K562 (cell line): ENCODE results near the gene OXLD1. TPM values are rescaled to one million over a fixed set of nuclear protein-coding genes. Genes with fewer than 3 reads are reported as not detected.

Experiments
- C11orf30 ChIP-seq: fragments of 450-650 bp; IDR thresholded peaks from 2 replicates; pipeline ENCODE4 v1.6.1; 2016; ENCODE audit warnings: low read depth, mild to moderate bottlenecking
- CSDE1 ChIP-seq, 2 experiments: fragments of 450-650 bp; IDR thresholded peaks; 2 replicates each; pipeline ENCODE4 v1.6.1; 2016; ENCODE audit warnings: mild to moderate bottlenecking in 1 of 2
- CTCFL ChIP-seq: IDR thresholded peaks from 2 replicates; pipeline ENCODE4 v1.6.1; 2011; ENCODE audit warnings: borderline replicate concordance, low read depth, mild to moderate bottlenecking, moderate library complexity, low read length; ENCODE audit not compliant: insufficient read depth, poor library complexity, severe bottlenecking
- LEF1 ChIP-seq: fragments of 450-650 bp; IDR thresholded peaks from 2 replicates; pipeline ENCODE4 v1.6.1; 2016; ENCODE audit warnings: mild to moderate bottlenecking
- POLR2B ChIP-seq: fragments of 450-650 bp; IDR thresholded peaks from 2 replicates; pipeline ENCODE4 v1.6.1; 2018; ENCODE audit warnings: low read depth; ENCODE audit not compliant: partially characterized antibody
- POLR2G ChIP-seq: fragments of 200-400 bp; formaldehyde crosslinking; IDR thresholded peaks from 2 replicates; pipeline ENCODE4 v1.6.1; 2017; ENCODE audit warnings: low read depth, mild to moderate bottlenecking, antibody characterized with exemption, low read length, moderate library complexity
- TAF1 ChIP-seq: IDR thresholded peaks from 2 replicates; pipeline ENCODE4 v1.6.1; 2011; ENCODE audit warnings: mild to moderate bottlenecking, low read length, moderate library complexity; ENCODE audit not compliant: insufficient read depth, control insufficient read depth, severe bottlenecking; ENCODE audit errors: extremely low read depth
- YY1 ChIP-seq, 3 experiments: IDR thresholded peaks; 2 replicates each; pipeline ENCODE4 v1.6.1; 2011; ENCODE audit warnings: low read length in 2 of 3, mild to moderate bottlenecking in 2 of 3, moderate library complexity in 2 of 3, borderline replicate concordance in 1 of 3, control low read depth in 1 of 3, low read depth in 1 of 3; ENCODE audit not compliant: insufficient read depth in 3 of 3, insufficient replicate concordance in 2 of 3, control insufficient read depth in 1 of 3, insufficient read length in 1 of 3; ENCODE audit errors: extremely low read depth in 1 of 3
- ZBTB43 ChIP-seq: sonication (generic); formaldehyde crosslinking; IDR thresholded peaks from 2 replicates; pipeline ENCODE4 v1.8.0; 2023; ENCODE audit warnings: mild to moderate bottlenecking, missing genetic modification reagents
- ZBTB7A ChIP-seq: IDR thresholded peaks from 2 replicates; pipeline ENCODE4 v1.6.1; 2011; ENCODE audit warnings: low read depth, mild to moderate bottlenecking, low read length, moderate library complexity, borderline replicate concordance; ENCODE audit not compliant: control insufficient read depth
- ZNF197 ChIP-seq: fragments of 200-800 bp; sonication (Bioruptor generic); IDR thresholded peaks from 2 replicates; pipeline ENCODE4 v1.6.1; 2016; ENCODE audit warnings: low read depth, missing genetic modification characterization, missing compliant biosample characterization
- ZNF511 ChIP-seq: sonication (generic); formaldehyde crosslinking; IDR thresholded peaks from 2 replicates; pipeline ENCODE4 v1.8.0; 2022; ENCODE audit warnings: mild to moderate bottlenecking, missing genetic modification reagents
- ZNF561 ChIP-seq: fragments of 450-650 bp; formaldehyde crosslinking; conservative IDR thresholded peaks from 2 replicates; pipeline ENCODE4 v1.4.0; 2020; ENCODE audit warnings: mild to moderate bottlenecking, moderate library complexity
- polyA plus RNA-seq, 8 experiments: library from polyadenylated mRNA; depleted of rRNA in 4 of 8; stranded (reverse) in 5 of 8; unstranded in 3 of 8; fragments of >200 nt; fragmentation: Nextera tagmentation in 2 of 8; fragmentation: Illumina TruSeq in 1 of 8; extraction: Ambion mirVana in 2 of 8; extraction: Trizol in 1 of 8; gene quantifications; 2 replicates each; pipeline versions ENCODE4 v1.2.1 to v1.2.3, GENCODE V29; 2011 to 2014; ENCODE audit warnings: inconsistent platforms in 1 of 8, missing spikeins in 1 of 8
- total RNA-seq, 7 experiments: library from RNA; depleted of rRNA in 6 of 7; stranded (reverse); fragments of >200 nt in 6 of 7; fragmentation: Illumina TruSeq in 2 of 7; extraction: Trizol in 2 of 7; gene quantifications; 2 replicates each; pipeline versions ENCODE4 v1.2.1 to v1.2.3, GENCODE V29; 2011 to 2021; ENCODE audit warnings: low replicate concordance in 1 of 7
- TF ChIP-seq, protein P1 (sequence below), 3 experiments: IDR thresholded peaks in 2 of 3; conservative IDR thresholded peaks in 1 of 3; 2 replicates each; pipeline ENCODE4 v1.5.1; 2011 to 2012; ENCODE audit warnings: low read length in 3 of 3, mild to moderate bottlenecking in 3 of 3, control low read depth in 2 of 3, improper control_type of control experiment in 1 of 3, inconsistent platforms in 1 of 3, low read depth in 1 of 3, mixed read lengths in 1 of 3, moderate library complexity in 1 of 3; ENCODE audit not compliant: insufficient read depth in 2 of 3
- TF ChIP-seq, protein P2 (sequence below): sonication (generic); formaldehyde crosslinking; IDR thresholded peaks from 2 replicates; pipeline ENCODE4 v1.8.0; 2022; ENCODE audit warnings: missing genetic modification reagents, mild to moderate bottlenecking, moderate library complexity, borderline replicate concordance

The OXLD1 gene
- total and polyA plus RNA-seq, 9 of the 15 experiments (the other 6 are each of a cell fraction or from before 2014, with no cell fraction given): 4.4 to 115 (median 29.3) TPM

DNA sequence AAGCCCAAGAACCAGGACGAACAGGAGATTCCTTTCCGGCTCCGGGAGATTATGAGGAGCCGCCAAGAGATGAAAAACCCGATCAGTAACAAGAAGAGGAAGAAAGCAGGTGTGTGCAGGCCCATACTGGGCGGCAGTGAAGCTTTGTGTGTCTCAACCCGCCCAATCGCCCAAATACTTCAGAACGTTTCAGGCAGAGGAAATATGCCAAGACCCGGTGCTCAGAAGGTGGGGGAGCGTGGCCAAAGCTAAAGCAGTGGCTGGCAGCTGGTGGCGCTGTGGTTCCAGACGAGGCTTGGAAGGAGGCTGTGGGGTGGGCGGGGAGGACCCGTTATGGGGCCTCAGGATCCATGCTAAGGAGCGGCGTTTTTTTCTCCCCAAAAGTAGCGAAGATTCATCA, 1.3 kb upstream of the OXLD1 start (continued):
- TF ChIP-seq ZNF197 (CRISPR knock-in tag) (no peak), YY1 (IDR thresholded peaks at IDR 0.05; ENCODE audit: borderline replicate concordance in 1 of 3, control insufficient read depth in 1 of 3, extremely low read depth in 1 of 3, insufficient read depth in 3 of 3, insufficient read length in 1 of 3, insufficient replicate concordance in 2 of 3, low read depth in 1 of 3, low read length in 2 of 3) (peak in 1 of 3 experiments; percentile 34), TAF1 (peak; percentile 19), ZBTB7A (peak; percentile 75; the same call in 1 of the 2 replicates), LEF1 (no peak), POLR2B (no peak), ZBTB43 (CRISPR knock-in tag) (no peak), CTCFL (no peak), ZNF561 (CRISPR knock-in tag) (no peak), ZNF511 (no peak), C11orf30 (no peak), POLR2G (peak; percentile 34; the same call in 1 of the 2 replicates), CSDE1 (IDR thresholded peaks at IDR 0.05) (no peak)
- TF ChIP-seq, protein P1, sequence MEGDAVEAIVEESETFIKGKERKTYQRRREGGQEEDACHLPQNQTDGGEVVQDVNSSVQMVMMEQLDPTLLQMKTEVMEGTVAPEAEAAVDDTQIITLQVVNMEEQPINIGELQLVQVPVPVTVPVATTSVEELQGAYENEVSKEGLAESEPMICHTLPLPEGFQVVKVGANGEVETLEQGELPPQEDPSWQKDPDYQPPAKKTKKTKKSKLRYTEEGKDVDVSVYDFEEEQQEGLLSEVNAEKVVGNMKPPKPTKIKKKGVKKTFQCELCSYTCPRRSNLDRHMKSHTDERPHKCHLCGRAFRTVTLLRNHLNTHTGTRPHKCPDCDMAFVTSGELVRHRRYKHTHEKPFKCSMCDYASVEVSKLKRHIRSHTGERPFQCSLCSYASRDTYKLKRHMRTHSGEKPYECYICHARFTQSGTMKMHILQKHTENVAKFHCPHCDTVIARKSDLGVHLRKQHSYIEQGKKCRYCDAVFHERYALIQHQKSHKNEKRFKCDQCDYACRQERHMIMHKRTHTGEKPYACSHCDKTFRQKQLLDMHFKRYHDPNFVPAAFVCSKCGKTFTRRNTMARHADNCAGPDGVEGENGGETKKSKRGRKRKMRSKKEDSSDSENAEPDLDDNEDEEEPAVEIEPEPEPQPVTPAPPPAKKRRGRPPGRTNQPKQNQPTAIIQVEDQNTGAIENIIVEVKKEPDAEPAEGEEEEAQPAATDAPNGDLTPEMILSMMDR (IDR thresholded peaks at IDR 0.05 in 2 of 3, conservative IDR thresholded peaks at IDR 0.05 in 1 of 3; ENCODE audit: insufficient read depth in 2 of 3, low read depth in 1 of 3, low read length in 3 of 3): peak; percentile 65 to 77 (median 70)
- TF ChIP-seq, protein P2, sequence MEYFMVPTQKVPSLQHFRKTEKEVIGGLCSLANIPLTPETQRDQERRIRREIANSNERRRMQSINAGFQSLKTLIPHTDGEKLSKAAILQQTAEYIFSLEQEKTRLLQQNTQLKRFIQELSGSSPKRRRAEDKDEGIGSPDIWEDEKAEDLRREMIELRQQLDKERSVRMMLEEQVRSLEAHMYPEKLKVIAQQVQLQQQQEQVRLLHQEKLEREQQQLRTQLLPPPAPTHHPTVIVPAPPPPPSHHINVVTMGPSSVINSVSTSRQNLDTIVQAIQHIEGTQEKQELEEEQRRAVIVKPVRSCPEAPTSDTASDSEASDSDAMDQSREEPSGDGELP (CRISPR knock-in tag): peak; percentile 62
